Measurements from ENCODE around the gene MYH9. TPM values are rescaled to one million over a fixed set of nuclear protein-coding genes. Genes with fewer than 3 reads are reported as not detected.
A peak's percentile ranks its signal among the peaks of the same experiment; 100 is the strongest.
"Not testable (repeated sequence)": the region's sequence is repeated elsewhere in the genome, so short reads cannot be mapped to it uniquely, and the experiment has no call there.

MYH9 gene
- total and polyA plus RNA-seq, 2 donors (not counting 1 experiment from before 2014, with no cell fraction given), result 108 to 554 TPM

DNA sequence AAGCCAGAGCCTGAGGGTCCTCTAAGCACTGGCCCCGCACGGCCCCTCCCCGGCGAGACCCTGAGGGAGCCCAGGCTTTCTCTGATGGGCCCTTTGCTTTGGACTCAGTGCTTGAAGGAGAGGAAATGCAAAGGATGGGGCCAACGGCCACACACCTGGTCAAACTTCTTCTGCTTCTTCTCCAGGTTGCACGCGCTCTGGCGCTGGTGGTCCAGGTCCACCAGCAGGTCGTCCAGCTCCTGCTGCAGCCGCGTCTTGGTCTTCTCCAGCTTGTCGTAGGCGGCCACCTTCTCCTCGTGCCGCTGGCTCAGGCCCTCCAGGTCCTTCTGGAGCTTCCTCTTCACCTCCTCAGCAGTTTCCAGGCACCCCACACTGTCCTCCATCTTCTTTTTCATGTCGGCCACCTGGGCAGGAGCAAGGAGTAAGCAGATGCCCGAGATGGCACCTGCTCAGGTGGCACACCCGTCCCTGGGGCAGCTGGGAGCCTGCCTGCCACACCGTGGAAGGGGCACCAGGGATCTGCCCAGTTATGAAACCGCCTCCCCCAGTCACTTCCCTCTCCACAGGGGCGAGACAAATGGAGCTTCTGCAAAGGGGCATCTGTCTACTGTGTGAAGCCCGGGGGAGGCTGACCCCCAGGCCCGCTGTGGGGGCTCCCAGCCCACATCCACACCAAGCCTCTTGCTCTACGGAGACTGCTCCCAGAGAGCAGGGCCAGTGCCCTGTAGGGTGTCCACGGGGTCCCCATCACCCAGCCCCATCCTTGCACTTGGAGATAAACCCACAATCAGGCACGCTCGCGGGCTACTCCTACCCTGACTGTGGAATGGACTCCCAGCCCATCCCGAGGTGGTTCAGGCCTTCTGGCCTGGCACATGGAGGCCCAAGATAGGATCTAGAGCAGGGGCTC lies 95.7 kb downstream of the MYH9 start:
- Mint-ChIP-seq H3K27me3 (no peaks in the 10 kb centered on the region), H3K27ac (no peak overlapping the region), H3K4me3 (no peak overlapping the region), H3K9me3 (ENCODE audit: insufficient read depth) (no peaks in the 10 kb centered on the region), H3K4me1 (no peaks in the 10 kb centered on the region)
- Histone ChIP-seq H3K79me2 (ENCODE audit: control insufficient read depth, insufficient read depth, low read length) (peaks cover 32% of the 10 kb centered on the region), H3K9me3 (ENCODE audit: control extremely low read depth in 1 of 3, control insufficient read depth in 2 of 3, insufficient read depth in 1 of 3, low read length in 2 of 3) (peaks cover 0 to 12% (median 0%) of the 10 kb centered on the region in 3 donors), H3K4me3 (ENCODE audit: control extremely low read depth in 1 of 5, extremely low read depth in 1 of 5, insufficient read depth in 1 of 5, low read depth in 2 of 5, low read length in 4 of 5) (no peak overlapping the region), H2AFZ (ENCODE audit: insufficient read depth, low read depth, low read length, poor library complexity, severe bottlenecking) (no peak overlapping the region), H3K27ac (ENCODE audit: low read length in 2 of 2) (no peak overlapping the region), H3K36me3 (replicated peaks in 1 of 2; ENCODE audit: control extremely low read depth in 1 of 2, control insufficient read depth in 1 of 2, extremely low read depth in 1 of 2, insufficient read depth in 2 of 2, low read length in 1 of 2) (peaks cover 0 to 84% of the 10 kb centered on the region in 2 experiments), H3K27me3 (replicated peaks in 1 of 4; ENCODE audit: control extremely low read depth in 1 of 4, control insufficient read depth in 3 of 4, insufficient read depth in 4 of 4, low read length in 3 of 4) (no peaks in the 10 kb centered on the region), H3K4me1 (ENCODE audit: control insufficient read depth in 2 of 2, insufficient read depth in 2 of 2, low read length in 2 of 2) (no peaks in the 10 kb centered on the region), H4K20me1 (ENCODE audit: control insufficient read depth, insufficient read depth, low read length, poor library complexity, severe bottlenecking) (peaks cover 78% of the 10 kb centered on the region), H3K4me2 (replicated peaks; ENCODE audit: low read depth, low read length, poor library complexity, severe bottlenecking) (no peak overlapping the region), H3K9ac (ENCODE audit: low read length) (no peak overlapping the region)
- no peak for TF ChIP-seq EZH2 (IDR thresholded peaks at IDR 0.05; ENCODE audit: borderline replicate concordance, insufficient read depth, low read depth, low read length, poor library complexity, severe bottlenecking)
- TF ChIP-seq, protein P1, sequence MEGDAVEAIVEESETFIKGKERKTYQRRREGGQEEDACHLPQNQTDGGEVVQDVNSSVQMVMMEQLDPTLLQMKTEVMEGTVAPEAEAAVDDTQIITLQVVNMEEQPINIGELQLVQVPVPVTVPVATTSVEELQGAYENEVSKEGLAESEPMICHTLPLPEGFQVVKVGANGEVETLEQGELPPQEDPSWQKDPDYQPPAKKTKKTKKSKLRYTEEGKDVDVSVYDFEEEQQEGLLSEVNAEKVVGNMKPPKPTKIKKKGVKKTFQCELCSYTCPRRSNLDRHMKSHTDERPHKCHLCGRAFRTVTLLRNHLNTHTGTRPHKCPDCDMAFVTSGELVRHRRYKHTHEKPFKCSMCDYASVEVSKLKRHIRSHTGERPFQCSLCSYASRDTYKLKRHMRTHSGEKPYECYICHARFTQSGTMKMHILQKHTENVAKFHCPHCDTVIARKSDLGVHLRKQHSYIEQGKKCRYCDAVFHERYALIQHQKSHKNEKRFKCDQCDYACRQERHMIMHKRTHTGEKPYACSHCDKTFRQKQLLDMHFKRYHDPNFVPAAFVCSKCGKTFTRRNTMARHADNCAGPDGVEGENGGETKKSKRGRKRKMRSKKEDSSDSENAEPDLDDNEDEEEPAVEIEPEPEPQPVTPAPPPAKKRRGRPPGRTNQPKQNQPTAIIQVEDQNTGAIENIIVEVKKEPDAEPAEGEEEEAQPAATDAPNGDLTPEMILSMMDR (IDR thresholded peaks at IDR 0.05), result no peak
- 98% methylated on average over 25 of the region's 29 CpGs for WGBS (ENCODE audit: insufficient coverage)
- DNase-seq, result no peak
- ATAC-seq (ENCODE audit: low read depth), result no peak
- intact Hi-C loops (cut with micrococcal nuclease), result no loop called here
- ChIA-PET POLR2A (no interaction called here), CTCF (interaction anchor here (2.6 to 24.9 kb wide), 2 partner anchors 10 to 188 kb away, joined by 12 to 607 read pairs; partner anchors contain the start of gene TXN2)

DNA sequence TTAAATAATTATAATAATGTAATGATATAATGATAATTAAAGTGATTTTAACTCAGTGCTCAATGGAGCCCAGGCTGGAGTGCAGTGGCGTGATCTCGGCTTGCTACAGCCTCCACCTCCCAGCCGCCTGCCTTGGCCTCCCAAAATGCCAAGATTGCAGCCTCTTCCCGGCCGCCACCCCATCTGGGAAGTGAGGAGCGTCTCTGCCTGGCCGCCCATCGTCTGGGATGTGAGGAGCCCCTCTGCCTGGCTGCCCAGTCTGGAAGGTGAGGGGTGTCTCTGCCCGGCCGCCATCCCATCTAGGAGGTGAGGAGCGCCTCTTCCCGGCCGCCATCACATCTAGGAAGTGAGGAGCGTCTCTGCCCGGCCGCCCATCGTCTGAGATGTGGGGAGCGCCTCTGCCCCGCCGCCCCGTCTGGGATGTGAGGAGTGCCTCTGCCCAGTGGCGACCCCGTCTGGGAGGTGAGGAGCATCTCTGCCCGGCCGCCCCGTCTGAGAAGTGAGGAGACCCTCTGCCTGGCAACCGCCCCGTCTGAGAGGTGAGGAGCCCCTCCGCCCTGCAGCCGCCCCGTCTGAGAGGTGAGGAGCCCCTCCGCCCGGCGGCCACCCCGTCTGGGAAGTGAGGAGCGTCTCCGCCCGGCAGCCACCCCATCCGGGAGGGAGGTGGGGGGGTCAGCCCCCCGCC lies 97.2 kb downstream of the MYH9 start:
- ATAC-seq (ENCODE audit: low read depth); H3K4me1 Mint-ChIP-seq; H2AFZ ChIP-seq (ENCODE audit: insufficient read depth, low read depth, low read length, poor library complexity, severe bottlenecking); H3K4me2 ChIP-seq (replicated peaks; ENCODE audit: low read depth, low read length, poor library complexity, severe bottlenecking); intact Hi-C loops (cut with micrococcal nuclease); H3K4me3 ChIP-seq (ENCODE audit: control extremely low read depth in 1 of 5, extremely low read depth in 1 of 5, insufficient read depth in 1 of 5, low read depth in 2 of 5, low read length in 4 of 5); H3K27me3 ChIP-seq (replicated peaks in 1 of 4; ENCODE audit: control extremely low read depth in 1 of 4, control insufficient read depth in 3 of 4, insufficient read depth in 4 of 4, low read length in 3 of 4); H3K4me1 ChIP-seq (ENCODE audit: control insufficient read depth in 2 of 2, insufficient read depth in 2 of 2, low read length in 2 of 2); H3K27ac ChIP-seq (ENCODE audit: low read length in 2 of 2); H3K9ac ChIP-seq (ENCODE audit: low read length); H3K4me3 Mint-ChIP-seq; H3K27ac Mint-ChIP-seq; H3K9me3 Mint-ChIP-seq (ENCODE audit: insufficient read depth); DNase-seq; POLR2A ChIA-PET; H3K27me3 Mint-ChIP-seq: not testable (repeated sequence)
- Histone ChIP-seq H3K79me2 (ENCODE audit: control insufficient read depth, insufficient read depth, low read length) (peaks cover 24% of the 10 kb centered on the region), H4K20me1 (ENCODE audit: control insufficient read depth, insufficient read depth, low read length, poor library complexity, severe bottlenecking) (peaks cover 78% of the 10 kb centered on the region), H3K9me3 (ENCODE audit: control extremely low read depth in 1 of 3, control insufficient read depth in 2 of 3, insufficient read depth in 1 of 3, low read length in 2 of 3) (peaks cover 0 to 12% (median 0%) of the 10 kb centered on the region in 3 donors), H3K36me3 (replicated peaks in 1 of 2; ENCODE audit: control extremely low read depth in 1 of 2, control insufficient read depth in 1 of 2, extremely low read depth in 1 of 2, insufficient read depth in 2 of 2, low read length in 1 of 2) (peaks cover 0 to 84% of the 10 kb centered on the region in 2 experiments)
- no CpG with 5 or more reads among the region's 40 CpGs for WGBS (ENCODE audit: insufficient coverage)
- CTCF ChIA-PET, result interaction anchor here (2.8 to 2.9 kb wide), 2 partner anchors 10 to 12 kb away, joined by 11 to 16 read pairs; no protein-coding TSS in a partner anchor

DNA sequence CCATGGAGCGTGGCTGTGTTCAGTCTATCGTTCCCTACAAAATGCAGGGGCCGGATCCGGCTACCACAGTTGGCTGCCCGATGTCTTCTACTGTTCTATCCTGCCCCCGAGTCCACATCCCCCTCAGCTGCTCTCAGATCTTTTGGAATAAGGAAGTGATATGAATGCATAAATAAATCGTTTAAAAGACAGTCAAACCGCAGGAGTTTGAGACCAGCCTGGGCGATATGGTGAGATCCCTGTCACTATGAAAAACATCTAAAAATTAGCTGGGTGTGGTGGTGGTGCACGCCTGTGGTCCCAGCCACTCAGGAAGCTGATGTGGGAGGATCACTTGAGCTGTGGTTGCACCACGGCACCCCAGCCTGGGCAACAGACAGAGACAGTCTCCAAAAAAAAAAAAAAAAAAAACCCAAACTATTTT lies 97.8 kb downstream of the MYH9 start:
- not testable (repeated sequence) for DNase-seq

More for the DNA sequence above, 97.8 kb downstream of the MYH9 start:
- H3K9ac ChIP-seq (ENCODE audit: low read length); H3K27me3 Mint-ChIP-seq; H3K27ac ChIP-seq (ENCODE audit: low read length in 2 of 2); H3K4me2 ChIP-seq (replicated peaks; ENCODE audit: low read depth, low read length, poor library complexity, severe bottlenecking); intact Hi-C loops (cut with micrococcal nuclease); H3K4me3 ChIP-seq (ENCODE audit: control extremely low read depth in 1 of 5, extremely low read depth in 1 of 5, insufficient read depth in 1 of 5, low read depth in 2 of 5, low read length in 4 of 5); H3K4me1 Mint-ChIP-seq; POLR2A ChIA-PET; H3K4me3 Mint-ChIP-seq; H2AFZ ChIP-seq (ENCODE audit: insufficient read depth, low read depth, low read length, poor library complexity, severe bottlenecking); H3K9me3 Mint-ChIP-seq (ENCODE audit: insufficient read depth); ATAC-seq (ENCODE audit: low read depth); H3K27me3 ChIP-seq (replicated peaks in 1 of 4; ENCODE audit: control extremely low read depth in 1 of 4, control insufficient read depth in 3 of 4, insufficient read depth in 4 of 4, low read length in 3 of 4); H3K4me1 ChIP-seq (ENCODE audit: control insufficient read depth in 2 of 2, insufficient read depth in 2 of 2, low read length in 2 of 2): not testable (repeated sequence)
- Histone ChIP-seq H4K20me1 (ENCODE audit: control insufficient read depth, insufficient read depth, low read length, poor library complexity, severe bottlenecking) (peaks cover 78% of the 10 kb centered on the region), H3K9me3 (ENCODE audit: control extremely low read depth in 1 of 3, control insufficient read depth in 2 of 3, insufficient read depth in 1 of 3, low read length in 2 of 3) (peaks cover 0 to 12% (median 0%) of the 10 kb centered on the region in 3 donors), H3K36me3 (replicated peaks in 1 of 2; ENCODE audit: control extremely low read depth in 1 of 2, control insufficient read depth in 1 of 2, extremely low read depth in 1 of 2, insufficient read depth in 2 of 2, low read length in 1 of 2) (peaks cover under 1 to 84% of the 10 kb centered on the region in 2 experiments), H3K79me2 (ENCODE audit: control insufficient read depth, insufficient read depth, low read length) (peaks cover 20% of the 10 kb centered on the region)
- CTCF ChIA-PET, result interaction anchor here (1.3 to 2.9 kb wide), 3 partner anchors 11 to 180 kb away, joined by 4 to 16 read pairs (median 11); no protein-coding TSS in a partner anchor
- H3K27ac Mint-ChIP-seq, result peak overlapping the region; percentile 47
- WGBS (ENCODE audit: insufficient coverage), result no CpG with 5 or more reads among the region's 11 CpGs
